Measurements from ENCODE around the gene SH3BGRL. TPM values are rescaled to one million over a fixed set of nuclear protein-coding genes. Genes with fewer than 3 reads are reported as not detected.

SH3BGRL gene
- total and polyA plus RNA-seq, 10 of the 15 experiments (the other 5 are each of a cell fraction or from before 2014, with no cell fraction given): 75.6 to 178 (median 122) TPM

DNA sequence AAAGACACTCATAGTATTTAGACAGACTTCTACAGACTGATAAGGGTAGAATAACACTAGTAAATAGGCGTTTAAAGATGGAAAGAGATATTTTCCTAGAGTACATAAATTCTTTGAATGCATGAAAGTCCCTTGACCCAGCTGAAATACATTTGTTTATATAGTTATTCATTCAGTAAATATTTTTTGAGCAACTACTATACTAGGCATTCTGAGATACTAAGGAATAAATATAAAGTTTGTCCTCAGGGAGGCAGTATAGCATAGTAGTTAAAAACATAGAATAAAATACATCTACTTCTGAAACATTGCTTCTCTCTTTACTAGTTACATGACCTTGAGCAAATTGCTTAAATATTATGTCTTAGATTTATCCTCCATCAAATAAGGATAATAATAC lies 27.6 kb upstream of the SH3BGRL start (continued):
- TF ChIP-seq, protein P1, sequence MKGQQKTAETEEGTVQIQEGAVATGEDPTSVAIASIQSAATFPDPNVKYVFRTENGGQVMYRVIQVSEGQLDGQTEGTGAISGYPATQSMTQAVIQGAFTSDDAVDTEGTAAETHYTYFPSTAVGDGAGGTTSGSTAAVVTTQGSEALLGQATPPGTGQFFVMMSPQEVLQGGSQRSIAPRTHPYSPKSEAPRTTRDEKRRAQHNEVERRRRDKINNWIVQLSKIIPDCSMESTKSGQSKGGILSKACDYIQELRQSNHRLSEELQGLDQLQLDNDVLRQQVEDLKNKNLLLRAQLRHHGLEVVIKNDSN (IDR thresholded peaks at IDR 0.05; ENCODE audit: borderline replicate concordance, extremely low read length, insufficient read depth, low read depth, low read length): no peak
- TF ChIP-seq, protein P2, sequence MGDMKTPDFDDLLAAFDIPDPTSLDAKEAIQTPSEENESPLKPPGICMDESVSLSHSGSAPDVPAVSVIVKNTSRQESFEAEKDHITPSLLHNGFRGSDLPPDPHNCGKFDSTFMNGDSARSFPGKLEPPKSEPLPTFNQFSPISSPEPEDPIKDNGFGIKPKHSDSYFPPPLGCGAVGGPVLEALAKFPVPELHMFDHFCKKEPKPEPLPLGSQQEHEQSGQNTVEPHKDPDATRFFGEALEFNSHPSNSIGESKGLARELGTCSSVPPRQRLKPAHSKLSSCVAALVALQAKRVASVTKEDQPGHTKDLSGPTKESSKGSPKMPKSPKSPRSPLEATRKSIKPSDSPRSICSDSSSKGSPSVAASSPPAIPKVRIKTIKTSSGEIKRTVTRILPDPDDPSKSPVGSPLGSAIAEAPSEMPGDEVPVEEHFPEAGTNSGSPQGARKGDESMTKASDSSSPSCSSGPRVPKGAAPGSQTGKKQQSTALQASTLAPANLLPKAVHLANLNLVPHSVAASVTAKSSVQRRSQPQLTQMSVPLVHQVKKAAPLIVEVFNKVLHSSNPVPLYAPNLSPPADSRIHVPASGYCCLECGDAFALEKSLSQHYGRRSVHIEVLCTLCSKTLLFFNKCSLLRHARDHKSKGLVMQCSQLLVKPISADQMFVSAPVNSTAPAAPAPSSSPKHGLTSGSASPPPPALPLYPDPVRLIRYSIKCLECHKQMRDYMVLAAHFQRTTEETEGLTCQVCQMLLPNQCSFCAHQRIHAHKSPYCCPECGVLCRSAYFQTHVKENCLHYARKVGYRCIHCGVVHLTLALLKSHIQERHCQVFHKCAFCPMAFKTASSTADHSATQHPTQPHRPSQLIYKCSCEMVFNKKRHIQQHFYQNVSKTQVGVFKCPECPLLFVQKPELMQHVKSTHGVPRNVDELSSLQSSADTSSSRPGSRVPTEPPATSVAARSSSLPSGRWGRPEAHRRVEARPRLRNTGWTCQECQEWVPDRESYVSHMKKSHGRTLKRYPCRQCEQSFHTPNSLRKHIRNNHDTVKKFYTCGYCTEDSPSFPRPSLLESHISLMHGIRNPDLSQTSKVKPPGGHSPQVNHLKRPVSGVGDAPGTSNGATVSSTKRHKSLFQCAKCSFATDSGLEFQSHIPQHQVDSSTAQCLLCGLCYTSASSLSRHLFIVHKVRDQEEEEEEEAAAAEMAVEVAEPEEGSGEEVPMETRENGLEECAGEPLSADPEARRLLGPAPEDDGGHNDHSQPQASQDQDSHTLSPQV (IDR thresholded peaks at IDR 0.05): no peak
- no peak for TF ChIP-seq CHD2 (IDR thresholded peaks at IDR 0.05; ENCODE audit: borderline replicate concordance, low read depth, low read length)
- TF ChIP-seq CHD4 (IDR thresholded peaks at IDR 0.05): no peak

DNA sequence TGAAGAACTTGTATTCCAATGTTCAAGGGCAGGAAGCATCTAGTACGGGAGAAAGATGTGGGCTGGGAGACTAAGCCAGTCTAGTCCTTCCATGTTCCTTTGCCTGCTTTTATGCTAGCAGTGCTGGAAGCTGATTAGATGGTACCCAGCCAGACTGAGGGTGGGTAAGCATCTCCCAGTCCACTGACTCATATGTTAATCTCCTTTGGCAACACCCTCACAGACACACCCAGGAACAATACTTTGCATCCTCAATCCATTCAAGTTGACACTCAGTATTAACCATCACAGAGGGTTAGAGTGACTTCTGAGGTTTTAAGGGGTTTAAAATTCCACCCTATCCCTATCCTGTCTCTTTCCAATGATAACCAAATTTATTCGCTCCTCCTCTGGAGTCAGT lies 6.6 kb upstream of the SH3BGRL start:
- BruUV-seq (replicated peaks): no TSS peak
- no peak for DNase-seq (ENCODE audit: low read depth, low spot score)
- Histone ChIP-seq H3K9ac (ENCODE audit: control insufficient read depth, insufficient read depth, low read length) (no peak overlapping the region), H3K27me3 (replicated peaks in 1 of 2; ENCODE audit: control insufficient read depth in 2 of 2, insufficient read depth in 2 of 2, low read length in 1 of 2) (no peaks in the 10 kb centered on the region), H3K36me3 (ENCODE audit: control insufficient read depth in 2 of 2, insufficient read depth in 2 of 2, low read length in 1 of 2) (no peaks in the 10 kb centered on the region), H3K4me2 (ENCODE audit: control insufficient read depth, insufficient read depth) (no peak overlapping the region), H3K4me1 (ENCODE audit: control insufficient read depth, insufficient read depth, low read length) (no peaks in the 10 kb centered on the region), H4K20me1 (ENCODE audit: control insufficient read depth, insufficient read depth) (no peaks in the 10 kb centered on the region), H3K27ac (ENCODE audit: control insufficient read depth, insufficient read depth) (no peak overlapping the region), H2AFZ (ENCODE audit: control insufficient read depth, low read depth, low read length) (no peak overlapping the region), H3K4me3 (no peak overlapping the region), H3K9me3 (replicated peaks; ENCODE audit: control insufficient read depth, insufficient read depth, low read length) (no peaks in the 10 kb centered on the region), H3K79me2 (ENCODE audit: control insufficient read depth, insufficient read depth, low read length) (no peaks in the 10 kb centered on the region)
- in situ Hi-C loops (cut with MboI): loop anchor here (5.0 to 10.0 kb wide), 2 partner anchors 180 to 318 kb away; no protein-coding TSS in a partner anchor
- ChIA-PET CTCF (interaction anchor here (0.9 to 3.1 kb wide), 16 partner anchors 11 to 319 kb away, joined by 3 to 27 read pairs (median 4); no protein-coding TSS in a partner anchor), SMC1A (ENCODE audit: uncharacterized antibody, unreplicated experiment) (interaction anchor here (0.8 to 1.2 kb wide), 5 partner anchors 10 to 318 kb away, joined by 3 to 5 read pairs (median 3); no protein-coding TSS in a partner anchor), POLR2A (no interaction called here), RAD21 (ENCODE audit: unreplicated experiment) (interaction anchor here (0.9 to 2.1 kb wide), 5 partner anchors 10 to 547 kb away, joined by 3 to 9 read pairs (median 4); no protein-coding TSS in a partner anchor)
- 36% methylated on average over 2 of the region's 2 CpGs for WGBS (ENCODE audit: insufficient coverage, insufficient replicate concordance, low lambda C conversion rate, missing lambda C conversion rate)
- no peak for TF ChIP-seq MTA2 (IDR thresholded peaks at IDR 0.05; ENCODE audit: low read depth)
- no peak for TF ChIP-seq EED (IDR thresholded peaks at IDR 0.05; ENCODE audit: low read depth)
- TF ChIP-seq, protein P3, sequence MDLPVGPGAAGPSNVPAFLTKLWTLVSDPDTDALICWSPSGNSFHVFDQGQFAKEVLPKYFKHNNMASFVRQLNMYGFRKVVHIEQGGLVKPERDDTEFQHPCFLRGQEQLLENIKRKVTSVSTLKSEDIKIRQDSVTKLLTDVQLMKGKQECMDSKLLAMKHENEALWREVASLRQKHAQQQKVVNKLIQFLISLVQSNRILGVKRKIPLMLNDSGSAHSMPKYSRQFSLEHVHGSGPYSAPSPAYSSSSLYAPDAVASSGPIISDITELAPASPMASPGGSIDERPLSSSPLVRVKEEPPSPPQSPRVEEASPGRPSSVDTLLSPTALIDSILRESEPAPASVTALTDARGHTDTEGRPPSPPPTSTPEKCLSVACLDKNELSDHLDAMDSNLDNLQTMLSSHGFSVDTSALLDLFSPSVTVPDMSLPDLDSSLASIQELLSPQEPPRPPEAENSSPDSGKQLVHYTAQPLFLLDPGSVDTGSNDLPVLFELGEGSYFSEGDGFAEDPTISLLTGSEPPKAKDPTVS (IDR thresholded peaks at IDR 0.05; ENCODE audit: low read depth, low read length): no peak
- no peak for TF ChIP-seq CBX5 (IDR thresholded peaks at IDR 0.05; ENCODE audit: low read depth)
- no peak for TF ChIP-seq TAF1 (IDR thresholded peaks at IDR 0.05; ENCODE audit: borderline replicate concordance, low read depth, low read length)
- no peak for TF ChIP-seq PML (IDR thresholded peaks at IDR 0.05; ENCODE audit: low read length)
- TF ChIP-seq LARP7 (IDR thresholded peaks at IDR 0.05): no peak
- TF ChIP-seq HDAC2 (IDR thresholded peaks at IDR 0.05): no peak
- no peak for TF ChIP-seq ZZZ3 (IDR thresholded peaks at IDR 0.05; ENCODE audit: control insufficient read depth, insufficient read length, low read depth)
- no peak for TF ChIP-seq MYC (IDR thresholded peaks at IDR 0.05; ENCODE audit: insufficient read depth, insufficient read length, insufficient replicate concordance, low read length, severe bottlenecking)
- no peak for TF ChIP-seq NBN (IDR thresholded peaks at IDR 0.05)
- no peak for TF ChIP-seq RBBP5 (conservative IDR thresholded peaks at IDR 0.05)
- ATAC-seq: no peak; the same call in 2 of the 3 replicates
- FAIRE-seq: no peak
- intact Hi-C loops (cut with micrococcal nuclease; ENCODE audit: unreplicated experiment): loop anchor here (1.0 to 5.0 kb wide), 2 partner anchors 182 to 319 kb away; no protein-coding TSS in a partner anchor
